HUDEP-2 (cell line): Measurements from ENCODE around the gene CMIP.

Source experiments
- DNase-seq, 76 experiments: peaks; one replicate each; lab custom pipeline; 2025; ENCODE audit not compliant: unreplicated experiment in 76 of 76; lab: John Stamatoyannopoulos, UW

Gene CMIP

GRCh38 chr16:81473969-81474959 is 29.7 kb downstream of the CMIP start:
- peak in 1 of 76 experiments; percentile 3 for DNase-seq

GRCh38 chr16:81477697-81478693 is 33.4 kb downstream of the CMIP start:
- DNase-seq = no peak

- DNase-seq = no peak
These were observed 34.4 kb downstream of the CMIP start for GRCh38 chr16:81478876-81479511.

- no peak for DNase-seq
These were observed 36.1 kb downstream of the CMIP start for GRCh38 chr16:81480606-81481206.

- peak in 66 of 76 experiments; percentile 11 to 85 (median 56) for DNase-seq
These were observed 36.7 kb downstream of the CMIP start for GRCh38 chr16:81481207-81481821.

- DNase-seq = no peak
These were observed 37.9 kb downstream of the CMIP start for GRCh38 chr16:81482329-81483063.

- DNase-seq = no peak
These were observed 38.7 kb downstream of the CMIP start for GRCh38 chr16:81483064-81483969.

- no peak for DNase-seq
These were observed 39.5 kb downstream of the CMIP start for GRCh38 chr16:81483970-81484595.

- DNase-seq = no peak
These were observed 40.5 kb downstream of the CMIP start for GRCh38 chr16:81484908-81485624.

- DNase-seq = no peak
These were observed 41.4 kb downstream of the CMIP start for GRCh38 chr16:81485824-81486539.

GRCh38 chr16:81486540-81487061 is 42.0 kb downstream of the CMIP start:
- no peak for DNase-seq

- DNase-seq = peak in 1 of 76 experiments; percentile 4
These were observed 42.7 kb downstream of the CMIP start for GRCh38 chr16:81487301-81487720.

- no peak for DNase-seq
These were observed 44.2 kb downstream of the CMIP start for GRCh38 chr16:81488687-81489411.

GRCh38 chr16:81489547-81490267 is 45.1 kb downstream of the CMIP start:
- DNase-seq = no peak
